MM.1S (cell line): ENCODE data around the gene MS4A13.
"Not testable (repeated sequence)": the region's sequence is repeated elsewhere in the genome, so short reads cannot be mapped to it uniquely, and the experiment has no call there.

Source experiments
- DNase-seq: peaks from one replicate; pipeline ENCODE4 v3.0.0-alpha.2; 2015
- H2AFZ ChIP-seq: fragments of 300-600 bp; sonication (generic); 2 replicates; pipeline ENCODE4 v1.6.0; 2016; ENCODE audit warnings: antibody characterized with exemption, low read length
- H3F3A ChIP-seq: fragments of 300-600 bp; sonication (generic); 2 replicates; pipeline ENCODE4 v1.6.1; 2016; ENCODE audit warnings: mild to moderate bottlenecking, antibody characterized with exemption, low read length, moderate library complexity, mixed read lengths; ENCODE audit not compliant: insufficient read depth
- H3K27ac ChIP-seq: fragments of 300-600 bp; sonication (generic); 2 replicates; pipeline ENCODE4 v1.5.1; 2016; ENCODE audit warnings: mild to moderate bottlenecking, low read length
- H3K27me3 ChIP-seq: fragments of 300-600 bp; sonication (generic); replicated peaks from 2 replicates; pipeline ENCODE4 v1.6.0; 2016; ENCODE audit warnings: low read length; ENCODE audit not compliant: insufficient read depth
- H3K36me3 ChIP-seq: fragments of 300-600 bp; sonication (generic); replicated peaks from 2 replicates; pipeline ENCODE4 v1.6.1; 2016; ENCODE audit warnings: mild to moderate bottlenecking, low read length, mixed read lengths; ENCODE audit not compliant: insufficient read depth
- H3K4me1 ChIP-seq: fragments of 300-600 bp; sonication (generic); 2 replicates; pipeline ENCODE4 v1.6.1; 2016; ENCODE audit warnings: low read length, mixed read lengths
- H3K4me2 ChIP-seq: fragments of 300-600 bp; sonication (generic); 2 replicates; pipeline ENCODE4 v1.6.0; 2016; ENCODE audit warnings: low read depth, low read length
- H3K4me3 ChIP-seq: fragments of 300-600 bp; sonication (generic); 2 replicates; pipeline ENCODE4 v1.5.1; 2016; ENCODE audit warnings: low read length, mixed read lengths
- H3K79me2 ChIP-seq: fragments of 300-600 bp; sonication (generic); 2 replicates; pipeline ENCODE4 v1.6.1; 2016; ENCODE audit warnings: mixed run types, low read length, mixed read lengths
- H3K9ac ChIP-seq: fragments of 300-600 bp; sonication (generic); 2 replicates; pipeline ENCODE4 v1.6.1; 2016; ENCODE audit warnings: low read length, mixed read lengths
- H3K9me2 ChIP-seq: fragments of 300-600 bp; sonication (generic); replicated peaks from 2 replicates; pipeline ENCODE4 v1.6.1; 2016; ENCODE audit warnings: mild to moderate bottlenecking, low read length, mixed read lengths; ENCODE audit not compliant: insufficient read depth
- H3K9me3 ChIP-seq: fragments of 300-600 bp; sonication (generic); replicated peaks from 2 replicates; pipeline ENCODE4 v1.6.1; 2016; ENCODE audit warnings: mild to moderate bottlenecking, low read length, mixed read lengths; ENCODE audit not compliant: insufficient read depth
- H4K20me1 ChIP-seq: fragments of 300-600 bp; sonication (generic); 2 replicates; pipeline ENCODE4 v1.6.1; 2016; ENCODE audit warnings: mild to moderate bottlenecking, low read length, moderate library complexity, mixed read lengths; ENCODE audit not compliant: insufficient read depth
- EZH2 ChIP-seq: fragments of 300-600 bp; sonication (generic); optimal IDR thresholded peaks from 2 replicates; pipeline ENCODE3; 2017; ENCODE audit warnings: low read depth, mild to moderate bottlenecking, antibody characterized with exemption, low read length, mixed read lengths
- EZH2phosphoT487 ChIP-seq: fragments of 300-600 bp; sonication (generic); IDR thresholded peaks from 2 replicates; pipeline ENCODE4 v1.6.1; 2018; ENCODE audit warnings: antibody characterized with exemption, low read length
- TF ChIP-seq, protein P1 (sequence below): fragments of 300-600 bp; sonication (generic); IDR thresholded peaks from 2 replicates; pipeline ENCODE4 v1.5.1; 2016; ENCODE audit warnings: antibody characterized with exemption, low read length, mixed read lengths

Gene MS4A13

DNA sequence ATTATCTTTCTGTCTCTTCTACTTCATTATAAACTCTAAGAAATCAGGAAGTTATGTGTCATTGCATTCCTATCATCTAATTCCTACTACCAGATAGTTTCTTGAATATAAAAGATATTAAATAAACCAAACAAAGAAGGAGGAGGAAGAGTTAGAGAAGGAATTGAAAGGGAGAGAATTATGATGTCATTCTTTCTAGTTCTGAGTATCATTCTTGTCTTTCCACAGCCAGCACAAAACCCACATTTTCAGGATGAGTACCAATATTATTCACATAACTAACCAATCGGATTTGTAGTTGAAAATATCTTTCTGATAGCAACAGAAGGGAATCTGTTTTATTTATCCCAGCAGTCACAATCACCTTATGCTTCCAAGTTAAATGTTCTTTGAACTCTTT lies 13.3 kb downstream of the MS4A13 start:
- H4K20me1 ChIP-seq, result no peaks in the 10 kb centered on the region
- no peaks in the 10 kb centered on the region for H3F3A ChIP-seq
- no peaks in the 10 kb centered on the region; the same call in 1 of the 2 replicates for H3K4me1 ChIP-seq
- no peak for TF ChIP-seq EZH2
- TF ChIP-seq, protein P1, sequence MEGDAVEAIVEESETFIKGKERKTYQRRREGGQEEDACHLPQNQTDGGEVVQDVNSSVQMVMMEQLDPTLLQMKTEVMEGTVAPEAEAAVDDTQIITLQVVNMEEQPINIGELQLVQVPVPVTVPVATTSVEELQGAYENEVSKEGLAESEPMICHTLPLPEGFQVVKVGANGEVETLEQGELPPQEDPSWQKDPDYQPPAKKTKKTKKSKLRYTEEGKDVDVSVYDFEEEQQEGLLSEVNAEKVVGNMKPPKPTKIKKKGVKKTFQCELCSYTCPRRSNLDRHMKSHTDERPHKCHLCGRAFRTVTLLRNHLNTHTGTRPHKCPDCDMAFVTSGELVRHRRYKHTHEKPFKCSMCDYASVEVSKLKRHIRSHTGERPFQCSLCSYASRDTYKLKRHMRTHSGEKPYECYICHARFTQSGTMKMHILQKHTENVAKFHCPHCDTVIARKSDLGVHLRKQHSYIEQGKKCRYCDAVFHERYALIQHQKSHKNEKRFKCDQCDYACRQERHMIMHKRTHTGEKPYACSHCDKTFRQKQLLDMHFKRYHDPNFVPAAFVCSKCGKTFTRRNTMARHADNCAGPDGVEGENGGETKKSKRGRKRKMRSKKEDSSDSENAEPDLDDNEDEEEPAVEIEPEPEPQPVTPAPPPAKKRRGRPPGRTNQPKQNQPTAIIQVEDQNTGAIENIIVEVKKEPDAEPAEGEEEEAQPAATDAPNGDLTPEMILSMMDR, result no peak
- TF ChIP-seq EZH2phosphoT487, result no peak
- H3K79me2 ChIP-seq, result no peaks in the 10 kb centered on the region
- no peak overlapping the region for H3K4me3 ChIP-seq
- no peaks in the 10 kb centered on the region for H3K9me3 ChIP-seq
- no peak for DNase-seq
- H2AFZ ChIP-seq, result no peak overlapping the region
- no peak overlapping the region for H3K4me2 ChIP-seq
- no peaks in the 10 kb centered on the region for H3K9me2 ChIP-seq
- no peak overlapping the region for H3K27ac ChIP-seq
- no peak overlapping the region for H3K9ac ChIP-seq
- H3K27me3 ChIP-seq, result no peaks in the 10 kb centered on the region
- H3K36me3 ChIP-seq, result no peaks in the 10 kb centered on the region

DNA sequence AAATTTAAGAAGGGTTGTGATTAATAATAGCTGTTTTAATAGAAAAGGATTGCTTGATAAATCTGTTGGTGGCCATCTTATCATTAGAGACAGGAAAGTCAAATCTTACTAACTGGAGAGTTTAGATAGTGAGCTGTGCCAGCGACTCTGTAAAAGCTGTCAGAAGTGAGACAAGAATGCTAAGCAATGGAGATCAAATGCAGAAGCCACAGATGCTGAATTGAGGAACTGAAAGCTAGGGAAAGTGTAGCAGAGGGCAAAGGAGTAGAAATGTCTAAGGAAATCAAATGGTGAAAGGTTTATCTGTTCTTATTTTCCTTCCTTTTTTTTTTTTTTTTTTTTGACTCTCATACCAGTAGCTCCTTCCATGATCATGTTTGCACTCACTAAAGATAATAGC lies 13.7 kb downstream of the MS4A13 start:
- TF ChIP-seq EZH2phosphoT487 (no peak), EZH2 (no peak)
- TF ChIP-seq, protein P1, result no peak
- Histone ChIP-seq H3K9ac (no peak overlapping the region), H3K79me2 (no peaks in the 10 kb centered on the region), H4K20me1 (no peaks in the 10 kb centered on the region), H3K36me3 (no peaks in the 10 kb centered on the region), H3K4me3 (no peak overlapping the region), H2AFZ (no peak overlapping the region), H3F3A (no peaks in the 10 kb centered on the region), H3K4me1 (no peaks in the 10 kb centered on the region; the same call in 1 of the 2 replicates), H3K9me3 (no peaks in the 10 kb centered on the region), H3K27me3 (no peaks in the 10 kb centered on the region), H3K27ac (no peak overlapping the region), H3K4me2 (no peak overlapping the region), H3K9me2 (no peaks in the 10 kb centered on the region)
- DNase-seq, result peak; percentile 31

GRCh38 chr11:60530454-60531100 lies 15.4 kb downstream of the MS4A13 start:
- H3K79me2 ChIP-seq, result no peaks in the 10 kb centered on the region
- DNase-seq, result no peak

DNA sequence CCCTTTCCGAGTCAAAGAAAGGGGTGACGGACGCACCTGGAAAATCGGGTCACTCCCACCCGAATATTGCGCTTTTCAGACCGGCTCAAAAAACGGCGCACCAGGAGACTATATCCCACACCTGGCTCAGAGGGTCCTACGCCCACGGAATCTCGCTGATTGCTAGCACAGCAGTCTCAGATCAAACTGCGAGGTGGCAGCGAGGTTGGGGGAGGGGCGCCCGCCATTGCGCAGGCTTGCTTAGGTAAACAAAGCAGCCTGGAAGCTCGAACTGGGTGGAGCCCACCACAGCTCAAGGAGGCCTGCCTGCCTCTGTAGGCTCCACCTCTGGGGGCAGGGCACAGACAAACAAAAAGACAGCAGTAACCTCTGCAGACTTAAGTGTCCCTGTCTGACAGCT lies 17.2 kb downstream of the MS4A13 start:
- H3K9me2 ChIP-seq, H3K27ac ChIP-seq, H3K4me1 ChIP-seq, H3F3A ChIP-seq, H3K4me3 ChIP-seq, H3K79me2 ChIP-seq, H3K36me3 ChIP-seq, H3K4me2 ChIP-seq, H3K27me3 ChIP-seq, H2AFZ ChIP-seq, H3K9ac ChIP-seq, H3K9me3 ChIP-seq, DNase-seq, H4K20me1 ChIP-seq: not testable (repeated sequence)

More at GRCh38 chr11:60530454-60531100, 15.4 kb downstream of the MS4A13 start:
- Histone ChIP-seq H4K20me1 (no peaks in the 10 kb centered on the region), H3K4me1 (no peaks in the 10 kb centered on the region; the same call in 1 of the 2 replicates), H3F3A (no peaks in the 10 kb centered on the region), H3K9me3 (no peaks in the 10 kb centered on the region), H3K27ac (no peak overlapping the region), H3K27me3 (no peaks in the 10 kb centered on the region), H3K9me2 (no peaks in the 10 kb centered on the region), H3K4me3 (no peak overlapping the region), H3K9ac (no peak overlapping the region), H2AFZ (no peak overlapping the region), H3K36me3 (no peaks in the 10 kb centered on the region), H3K4me2 (no peak overlapping the region)
- TF ChIP-seq EZH2 (no peak), EZH2phosphoT487 (no peak)
- TF ChIP-seq, protein P1, result no peak

GRCh38 chr11:60538627-60539026 lies 23.4 kb downstream of the MS4A13 start:
- not testable (repeated sequence) for H4K20me1 ChIP-seq, H3K27me3 ChIP-seq, H2AFZ ChIP-seq, H3K27ac ChIP-seq, H3K9me3 ChIP-seq, H3F3A ChIP-seq, H3K4me2 ChIP-seq, H3K4me1 ChIP-seq, H3K9ac ChIP-seq, H3K36me3 ChIP-seq, H3K79me2 ChIP-seq, H3K9me2 ChIP-seq, DNase-seq, H3K4me3 ChIP-seq
